Hepatocyte (in vitro differentiated cells): Measurements from ENCODE around the gene GSC2. TPM values are rescaled to one million over a fixed set of nuclear protein-coding genes. Genes with fewer than 3 reads are reported as not detected.

Source experiments
- DNase-seq: peaks from one replicate; pipeline ENCODE4 v3.0.0-alpha.2; 2016; ENCODE audit warnings: low spot score
- H2AFZ ChIP-seq: fragments of 200-600 bp; sonication (generic); 2 replicates; pipeline ENCODE4 v1.6.0; 2016; ENCODE audit warnings: antibody characterized with exemption, mild to moderate bottlenecking
- H3K27ac ChIP-seq: fragments of 200-600 bp; sonication (generic); 2 replicates; pipeline ENCODE4 v1.5.1; 2016; ENCODE audit warnings: mild to moderate bottlenecking
- H3K27me3 ChIP-seq: fragments of 200-600 bp; sonication (generic); 2 replicates; pipeline ENCODE4 v1.6.1; 2016
- H3K36me3 ChIP-seq: fragments of 200-600 bp; sonication (generic); replicated peaks from 2 replicates; pipeline ENCODE4 v1.5.1; 2016; ENCODE audit warnings: low read depth; ENCODE audit not compliant: insufficient read depth
- H3K4me1 ChIP-seq: fragments of 200-600 bp; sonication (generic); 2 replicates; pipeline ENCODE4 v1.5.1; 2016; ENCODE audit warnings: mild to moderate bottlenecking, moderate library complexity; ENCODE audit not compliant: insufficient read depth
- H3K4me2 ChIP-seq: fragments of 200-600 bp; sonication (generic); 2 replicates; pipeline ENCODE4 v1.6.0; 2016
- H3K4me3 ChIP-seq: fragments of 200-600 bp; sonication (generic); 2 replicates; pipeline ENCODE4 v1.5.1; 2016; ENCODE audit warnings: mild to moderate bottlenecking
- H3K79me2 ChIP-seq: fragments of 200-600 bp; sonication (generic); 2 replicates; pipeline ENCODE4 v1.6.0; 2017; ENCODE audit warnings: mild to moderate bottlenecking
- H3K9me2 ChIP-seq: fragments of 200-600 bp; sonication (generic); replicated peaks from 2 replicates; pipeline ENCODE4 v1.6.0; 2017; ENCODE audit warnings: mild to moderate bottlenecking; ENCODE audit not compliant: insufficient read depth
- H3K9me3 ChIP-seq: fragments of 200-600 bp; sonication (generic); 2 replicates; pipeline ENCODE4 v1.5.1; 2016; ENCODE audit warnings: low read depth, mild to moderate bottlenecking
- H4K20me1 ChIP-seq: fragments of 200-600 bp; sonication (generic); 2 replicates; pipeline ENCODE4 v1.6.0; 2016; ENCODE audit warnings: mild to moderate bottlenecking; ENCODE audit not compliant: insufficient read depth, poor library complexity, severe bottlenecking
- EZH2 ChIP-seq: fragments of 200-600 bp; sonication (generic); IDR thresholded peaks from 2 replicates; pipeline ENCODE4 v1.6.1; 2016; ENCODE audit warnings: antibody characterized with exemption, mild to moderate bottlenecking, borderline replicate concordance
- EZH2phosphoT487 ChIP-seq: fragments of 200-600 bp; sonication (generic); IDR thresholded peaks from one replicate; pipeline ENCODE4 v1.6.1; 2018; ENCODE audit warnings: antibody characterized with exemption, mild to moderate bottlenecking, low read depth, moderate library complexity; ENCODE audit not compliant: unreplicated experiment, severe bottlenecking
- WGBS: methylation state at CpG from one replicate; pipeline ENCODE4 v1.1.6; 2016; ENCODE audit warnings: low lambda C conversion rate; ENCODE audit errors: missing lambda C conversion rate; 5-methylcytosine and 5-hydroxymethylcytosine counted together
- polyA plus RNA-seq: library from polyadenylated mRNA; unstranded; fragments of >200 nt; fragmentation: Nextera tagmentation; extraction: Ambion mirVana; gene quantifications from 2 replicates; pipeline ENCODE4 v1.2.1, GENCODE V29; 2016
- total RNA-seq: library from RNA; depleted of rRNA; stranded (reverse); fragments of >200 nt; gene quantifications from 2 replicates; pipeline ENCODE4 v1.2.3, GENCODE V29; 2014
- TF ChIP-seq, protein P1 (sequence below): fragments of 200-600 bp; sonication (generic); IDR thresholded peaks from 2 replicates; pipeline ENCODE4 v1.5.1; 2016; ENCODE audit warnings: antibody characterized with exemption, mild to moderate bottlenecking; ENCODE audit not compliant: poor library complexity

The GSC2 gene
- total and polyA plus RNA-seq, 2 experiments from 2014 or later, result not detected

DNA sequence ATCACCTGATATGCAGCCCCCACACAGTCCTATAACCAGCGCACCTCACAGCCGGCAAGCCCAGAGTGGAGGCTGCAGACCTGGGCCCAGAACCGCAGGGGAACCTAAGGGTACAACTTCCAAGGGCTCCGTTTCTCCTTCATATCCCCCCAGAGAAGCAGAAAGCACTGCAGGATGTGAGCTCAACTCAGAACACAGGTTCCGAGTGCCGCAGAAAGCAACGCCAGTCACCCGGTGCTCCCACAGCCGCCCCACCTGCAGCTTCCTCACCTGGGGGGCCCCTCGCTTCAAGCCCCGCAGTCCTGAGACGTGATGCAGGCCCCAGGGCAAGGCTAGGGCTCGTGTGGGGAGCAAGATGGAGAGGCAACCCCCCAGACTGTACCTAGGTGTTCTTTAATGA, 16.5 kb downstream of the GSC2 start:
- no peaks in the 10 kb centered on the region for H4K20me1 ChIP-seq
- H3K79me2 ChIP-seq, result no peaks in the 10 kb centered on the region
- no peaks in the 10 kb centered on the region for H3K27me3 ChIP-seq
- no peak overlapping the region for H2AFZ ChIP-seq
- no peaks in the 10 kb centered on the region for H3K9me3 ChIP-seq
- DNase-seq, result no peak
- H3K27ac ChIP-seq, result no peak overlapping the region
- no peak for TF ChIP-seq EZH2phosphoT487
- TF ChIP-seq, protein P1, sequence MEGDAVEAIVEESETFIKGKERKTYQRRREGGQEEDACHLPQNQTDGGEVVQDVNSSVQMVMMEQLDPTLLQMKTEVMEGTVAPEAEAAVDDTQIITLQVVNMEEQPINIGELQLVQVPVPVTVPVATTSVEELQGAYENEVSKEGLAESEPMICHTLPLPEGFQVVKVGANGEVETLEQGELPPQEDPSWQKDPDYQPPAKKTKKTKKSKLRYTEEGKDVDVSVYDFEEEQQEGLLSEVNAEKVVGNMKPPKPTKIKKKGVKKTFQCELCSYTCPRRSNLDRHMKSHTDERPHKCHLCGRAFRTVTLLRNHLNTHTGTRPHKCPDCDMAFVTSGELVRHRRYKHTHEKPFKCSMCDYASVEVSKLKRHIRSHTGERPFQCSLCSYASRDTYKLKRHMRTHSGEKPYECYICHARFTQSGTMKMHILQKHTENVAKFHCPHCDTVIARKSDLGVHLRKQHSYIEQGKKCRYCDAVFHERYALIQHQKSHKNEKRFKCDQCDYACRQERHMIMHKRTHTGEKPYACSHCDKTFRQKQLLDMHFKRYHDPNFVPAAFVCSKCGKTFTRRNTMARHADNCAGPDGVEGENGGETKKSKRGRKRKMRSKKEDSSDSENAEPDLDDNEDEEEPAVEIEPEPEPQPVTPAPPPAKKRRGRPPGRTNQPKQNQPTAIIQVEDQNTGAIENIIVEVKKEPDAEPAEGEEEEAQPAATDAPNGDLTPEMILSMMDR, result no peak
- no peak for TF ChIP-seq EZH2
- H3K9me2 ChIP-seq, result no peaks in the 10 kb centered on the region
- H3K4me1 ChIP-seq, result no peaks in the 10 kb centered on the region
- H3K36me3 ChIP-seq, result no peaks in the 10 kb centered on the region
- WGBS, result 99% methylated on average over 13 of the region's 13 CpGs
- no peak overlapping the region for H3K4me3 ChIP-seq
- no peak overlapping the region for H3K4me2 ChIP-seq

DNA sequence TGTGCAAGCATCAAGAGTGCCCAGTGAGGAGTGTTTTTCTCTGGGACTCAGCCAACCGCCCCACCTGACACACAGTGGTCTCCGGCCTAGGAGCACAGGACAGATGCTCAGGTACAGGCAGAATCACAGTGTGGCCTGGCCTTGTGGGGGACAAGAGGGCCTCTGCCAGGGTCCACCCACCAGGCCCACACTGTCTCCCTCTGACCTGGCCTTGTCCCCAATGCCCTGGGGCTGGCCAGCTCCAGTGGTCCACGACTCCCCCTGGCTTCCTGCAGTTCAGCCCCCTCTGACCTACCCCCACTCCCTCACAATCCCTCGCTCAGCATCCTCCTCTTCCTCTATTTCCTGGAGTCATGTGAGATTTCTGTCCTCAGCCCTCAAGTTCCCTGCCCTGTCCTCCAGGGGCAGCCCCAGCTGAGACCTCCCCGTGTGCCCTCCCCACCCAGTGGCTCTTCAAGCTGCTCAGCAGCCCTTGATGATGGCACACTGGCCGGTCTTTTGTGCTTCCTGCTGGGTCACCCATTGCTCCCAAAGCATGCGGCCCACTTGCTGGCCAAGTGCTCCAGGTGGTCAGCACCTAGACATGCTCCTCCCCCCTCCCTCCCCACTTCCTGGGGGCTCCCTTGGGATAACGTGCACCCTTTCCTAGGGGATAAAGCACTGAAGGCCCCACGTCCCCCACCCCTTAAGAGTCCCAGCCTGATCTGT, 17.2 kb downstream of the GSC2 start:
- 96% methylated on average over 9 of the region's 9 CpGs for WGBS
- H3K9me3 ChIP-seq, result no peaks in the 10 kb centered on the region
- H3K4me1 ChIP-seq, result no peaks in the 10 kb centered on the region
- H2AFZ ChIP-seq, result no peak overlapping the region
- H3K9me2 ChIP-seq, result no peaks in the 10 kb centered on the region
- H3K27me3 ChIP-seq, result no peaks in the 10 kb centered on the region
- DNase-seq, result no peak
- H4K20me1 ChIP-seq, result no peaks in the 10 kb centered on the region
- no peaks in the 10 kb centered on the region for H3K79me2 ChIP-seq
- TF ChIP-seq, protein P1, result no peak
- TF ChIP-seq EZH2, result no peak
- no peak for TF ChIP-seq EZH2phosphoT487
- H3K4me2 ChIP-seq, result no peak overlapping the region
- no peak overlapping the region for H3K27ac ChIP-seq
- H3K4me3 ChIP-seq, result no peak overlapping the region
- no peaks in the 10 kb centered on the region for H3K36me3 ChIP-seq

DNA sequence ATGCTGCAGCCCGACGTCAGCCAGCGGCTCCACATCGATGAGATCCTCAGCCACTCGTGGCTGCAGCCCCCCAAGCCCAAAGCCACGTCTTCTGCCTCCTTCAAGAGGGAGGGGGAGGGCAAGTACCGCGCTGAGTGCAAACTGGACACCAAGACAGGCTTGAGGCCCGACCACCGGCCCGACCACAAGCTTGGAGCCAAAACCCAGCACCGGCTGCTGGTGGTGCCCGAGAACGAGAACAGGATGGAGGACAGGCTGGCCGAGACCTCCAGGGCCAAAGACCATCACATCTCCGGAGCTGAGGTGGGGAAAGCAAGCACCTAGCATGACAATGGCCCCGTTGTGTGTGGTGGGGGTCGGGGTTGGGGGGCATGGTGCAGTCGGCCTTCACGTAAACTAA, 17.9 kb downstream of the GSC2 start:
- no peak for TF ChIP-seq EZH2phosphoT487
- TF ChIP-seq, protein P1, result no peak
- TF ChIP-seq EZH2, result no peak
- H4K20me1 ChIP-seq, result no peaks in the 10 kb centered on the region
- H3K9me2 ChIP-seq, result no peaks in the 10 kb centered on the region
- no peak overlapping the region for H3K4me3 ChIP-seq
- H3K27me3 ChIP-seq, result no peaks in the 10 kb centered on the region
- 96% methylated on average over 20 of the region's 20 CpGs for WGBS
- H3K79me2 ChIP-seq, result no peaks in the 10 kb centered on the region
- no peaks in the 10 kb centered on the region for H3K36me3 ChIP-seq
- no peak for DNase-seq
- H3K4me1 ChIP-seq, result no peaks in the 10 kb centered on the region
- H3K9me3 ChIP-seq, result no peaks in the 10 kb centered on the region
- H3K4me2 ChIP-seq, result no peak overlapping the region
- H2AFZ ChIP-seq, result no peak overlapping the region
- H3K27ac ChIP-seq, result no peak overlapping the region
